Right atrium auricular region (tissue), 2 donors: Measurements from ENCODE around the gene GOLGB1. TPM values are rescaled to one million over a fixed set of nuclear protein-coding genes. Genes with fewer than 3 reads are reported as not detected.

Experiments
- DNase-seq: peaks from one replicate; pipeline ENCODE4 v3.0.0-alpha.2; 2019; ENCODE audit warnings: low spot score
- H3K27ac ChIP-seq, 2 donors: fragments of 200-600 bp; sonication (generic); 1 replicate in 1 of 2; 2 replicates in 1 of 2; pipeline ENCODE4 v1.5.1; 2016 to 2019
- H3K27me3 ChIP-seq, 2 donors: fragments of 200-600 bp; sonication (generic); one replicate each; pipeline versions ENCODE4 v1.5.1 to v1.6.0; 2017 to 2019
- H3K36me3 ChIP-seq: fragments of 200-600 bp; sonication (generic); one replicate; pipeline ENCODE4 v1.5.1; 2016
- H3K4me1 ChIP-seq, 2 donors: fragments of 200-600 bp; sonication (generic); one replicate each; pipeline versions ENCODE4 v1.5.1 to v1.6.0; 2017 to 2019
- H3K4me3 ChIP-seq, 2 donors: fragments of 200-600 bp; sonication (generic); 1 replicate in 1 of 2; 2 replicates in 1 of 2; pipeline ENCODE4 v1.5.1; 2017 to 2019; ENCODE audit warnings: mild to moderate bottlenecking in 1 of 2, moderate library complexity in 1 of 2
- H3K9me3 ChIP-seq, 2 donors: fragments of 200-600 bp; sonication (generic); one replicate each; pipeline ENCODE4 v1.5.1; 2019
- CTCF ChIP-seq, 2 donors: fragments of 200-600 bp; sonication (generic); IDR thresholded peaks; one replicate each; pipeline ENCODE4 v1.5.1; 2019; ENCODE audit warnings: antibody characterized with exemption in 2 of 2
- total RNA-seq, 2 donors: library from RNA; depleted of rRNA; stranded (reverse); fragments of >200 nt; gene quantifications; one replicate each; pipeline ENCODE4 v1.1.0, GENCODE V29; 2016

Gene GOLGB1
- total RNA-seq, 2 donors from 2014 or later, result 44.1 to 49.6 TPM

DNA sequence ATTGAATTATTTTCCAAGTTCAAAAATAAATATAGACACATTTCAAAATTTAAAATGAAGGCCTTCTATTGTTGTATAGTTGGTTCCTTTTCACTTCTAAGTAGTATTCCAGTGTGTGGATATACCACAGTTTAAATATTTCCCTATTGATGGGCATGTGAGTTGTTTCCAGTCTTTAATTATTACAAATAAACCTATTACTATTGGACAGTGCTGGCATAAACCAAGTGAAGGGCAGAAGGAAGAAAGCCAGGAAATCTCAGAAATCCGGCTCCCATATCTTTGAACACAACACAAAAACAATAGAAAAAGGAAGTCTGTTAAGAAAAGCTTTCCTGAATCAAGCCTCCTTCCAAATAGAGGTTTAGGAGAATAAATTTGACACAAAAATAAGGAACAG lies 26.1 kb downstream of the GOLGB1 start:
- H3K9me3 ChIP-seq, result no peaks in the 10 kb centered on the region
- no peak overlapping the region for H3K4me3 ChIP-seq
- peaks cover 76% of the 10 kb centered on the region for H3K36me3 ChIP-seq
- no peak overlapping the region for H3K27ac ChIP-seq
- no peak for TF ChIP-seq CTCF (IDR thresholded peaks at IDR 0.05)
- no peak for DNase-seq
- H3K4me1 ChIP-seq, result no peaks in the 10 kb centered on the region
- no peaks in the 10 kb centered on the region for H3K27me3 ChIP-seq

- no peak for TF ChIP-seq CTCF (IDR thresholded peaks at IDR 0.05)
- Histone ChIP-seq H3K4me1 (no peaks in the 10 kb centered on the region), H3K9me3 (no peaks in the 10 kb centered on the region), H3K4me3 (no peak overlapping the region), H3K27ac (no peak overlapping the region), H3K27me3 (no peaks in the 10 kb centered on the region), H3K36me3 (peaks cover 81% of the 10 kb centered on the region)
- no peak for DNase-seq
These were observed 27.1 kb downstream of the GOLGB1 start for GRCh38 chr3:121722411-121722810.

- DNase-seq, result no peak
- no peaks in the 10 kb centered on the region for H3K4me1 ChIP-seq
- H3K27me3 ChIP-seq, result no peaks in the 10 kb centered on the region
- no peak overlapping the region for H3K27ac ChIP-seq
- peaks cover 93% of the 10 kb centered on the region for H3K36me3 ChIP-seq
- H3K9me3 ChIP-seq, result no peaks in the 10 kb centered on the region
- TF ChIP-seq CTCF (IDR thresholded peaks at IDR 0.05), result no peak
- H3K4me3 ChIP-seq, result no peak overlapping the region
These were observed 29.4 kb downstream of the GOLGB1 start for GRCh38 chr3:121720163-121720562.

- H3K27me3 ChIP-seq, result no peaks in the 10 kb centered on the region
- H3K36me3 ChIP-seq, result peaks cover 93% of the 10 kb centered on the region
- no peaks in the 10 kb centered on the region for H3K9me3 ChIP-seq
- DNase-seq, result no peak
- H3K4me1 ChIP-seq, result no peaks in the 10 kb centered on the region
- no peak overlapping the region for H3K27ac ChIP-seq
- TF ChIP-seq CTCF (IDR thresholded peaks at IDR 0.05), result no peak
- H3K4me3 ChIP-seq, result no peak overlapping the region
These were observed 30.1 kb downstream of the GOLGB1 start for GRCh38 chr3:121719423-121719822.

GRCh38 chr3:121718205-121718846 lies 31.2 kb downstream of the GOLGB1 start:
- no peak for TF ChIP-seq CTCF (IDR thresholded peaks at IDR 0.05)
- Histone ChIP-seq H3K27me3 (no peaks in the 10 kb centered on the region), H3K9me3 (no peaks in the 10 kb centered on the region), H3K4me3 (no peak overlapping the region), H3K27ac (no peak overlapping the region), H3K4me1 (no peaks in the 10 kb centered on the region), H3K36me3 (peaks cover 93% of the 10 kb centered on the region)
- DNase-seq, result no peak

- Histone ChIP-seq H3K4me1 (no peaks in the 10 kb centered on the region), H3K36me3 (peaks cover 25% of the 10 kb centered on the region), H3K9me3 (no peaks in the 10 kb centered on the region), H3K27me3 (no peaks in the 10 kb centered on the region), H3K27ac (no peak overlapping the region), H3K4me3 (no peak overlapping the region)
- no peak for DNase-seq
- no peak for TF ChIP-seq CTCF (IDR thresholded peaks at IDR 0.05)
These were observed 39.2 kb downstream of the GOLGB1 start for GRCh38 chr3:121710347-121710746.
